Stimulated activated CD4-positive, alpha-beta T cell treated with anti-CD3 and anti-CD28 coated beads, Interleukin-4, amount 100 ng/mL, for 24 hours (primary cell): Measurements from ENCODE around the gene AP2B1.
A peak's percentile ranks its signal among the peaks of the same experiment; 100 is the strongest.
"Not testable (repeated sequence)": the region's sequence is repeated elsewhere in the genome, so short reads cannot be mapped to it uniquely, and the experiment has no call there.

ENCODE experiments used
- DNase-seq: peaks from one replicate; pipeline ENCODE4 v3.0.0-alpha.2; 2020

The AP2B1 gene

DNA sequence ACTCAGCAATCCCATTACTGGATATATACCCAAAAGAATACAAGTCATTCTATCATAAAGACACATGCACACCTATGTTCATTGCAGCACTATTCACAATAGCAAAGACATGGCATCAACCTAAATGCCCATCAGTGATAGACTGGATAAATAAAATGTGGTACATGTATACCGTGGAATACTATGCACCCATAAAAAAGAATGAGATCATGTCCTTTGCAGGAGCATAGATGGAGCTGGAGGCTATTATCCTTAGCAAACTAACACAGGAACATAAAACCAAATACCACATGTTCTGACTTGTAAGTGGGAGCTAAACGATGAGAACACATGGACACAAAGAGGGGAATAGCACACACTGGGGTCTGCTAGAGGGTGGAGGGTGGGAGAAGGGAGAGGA is 116.2 kb downstream of the AP2B1 start:
- DNase-seq = not testable (repeated sequence)

GRCh38 chr17:35705230-35705629 is 118.1 kb downstream of the AP2B1 start:
- DNase-seq = no peak

- no peak for DNase-seq
These were observed 118.6 kb downstream of the AP2B1 start for GRCh38 chr17:35705705-35706104.

GRCh38 chr17:35708149-35708548 is 121.0 kb downstream of the AP2B1 start:
- DNase-seq = no peak

GRCh38 chr17:35708951-35709350 is 121.8 kb downstream of the AP2B1 start:
- no peak for DNase-seq

- no peak for DNase-seq
These were observed 122.8 kb downstream of the AP2B1 start for GRCh38 chr17:35709874-35710273.

GRCh38 chr17:35710950-35711349 is 123.8 kb downstream of the AP2B1 start:
- no peak for DNase-seq

DNA sequence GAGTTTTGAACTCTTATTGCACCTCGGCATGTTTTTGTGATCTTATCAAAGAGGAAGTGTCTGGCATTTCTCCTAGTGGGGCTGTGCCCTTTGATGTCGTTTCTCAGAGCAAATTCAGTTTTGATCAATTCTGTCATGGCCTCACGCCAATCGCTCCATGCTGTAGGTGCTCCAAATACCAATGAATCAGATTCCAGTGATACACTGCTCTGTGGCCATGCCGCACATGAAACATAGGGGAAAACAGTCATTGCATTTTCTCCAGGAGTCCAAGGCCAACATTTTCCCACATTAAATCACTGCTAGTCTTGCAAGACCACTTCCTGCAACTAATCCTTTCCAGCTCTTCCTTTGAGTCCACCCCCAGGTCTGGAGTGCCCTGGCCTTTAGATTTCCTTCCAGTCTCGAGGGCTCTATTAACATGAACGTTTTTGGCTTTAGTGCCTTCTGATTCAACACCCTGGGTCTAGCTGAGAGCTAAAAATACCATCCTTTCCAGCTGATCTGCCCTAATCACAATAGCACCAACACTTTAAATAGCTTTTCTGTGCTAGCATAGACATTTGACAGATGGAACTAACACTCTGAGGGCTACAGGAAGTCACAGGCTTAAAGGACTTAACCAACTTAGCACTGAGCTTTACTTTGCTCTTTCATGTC is 126.1 kb downstream of the AP2B1 start:
- no peak for DNase-seq

DNA sequence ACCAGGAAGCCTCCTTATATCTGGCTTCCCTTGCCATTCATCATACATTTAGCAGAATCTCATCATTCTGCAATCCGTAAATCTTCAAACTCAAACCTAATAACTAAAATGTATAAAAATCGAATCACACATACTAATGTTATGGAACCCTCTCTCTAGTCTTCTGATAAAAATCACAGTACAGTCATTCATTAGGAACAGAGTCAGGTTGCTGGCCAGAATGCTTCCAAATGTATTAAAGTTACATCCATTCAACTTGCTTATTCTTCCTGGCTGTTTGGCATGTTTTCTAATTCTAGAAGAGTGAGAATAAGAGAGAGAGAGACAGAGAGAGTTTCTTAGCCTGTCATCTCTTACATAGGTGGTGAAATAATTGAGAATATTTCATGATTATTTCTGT is 127.9 kb downstream of the AP2B1 start:
- DNase-seq = no peak

GRCh38 chr17:35715416-35715815 is 128.3 kb downstream of the AP2B1 start:
- DNase-seq = no peak

- DNase-seq = no peak
These were observed 129.1 kb downstream of the AP2B1 start for GRCh38 chr17:35716173-35716572.

DNA sequence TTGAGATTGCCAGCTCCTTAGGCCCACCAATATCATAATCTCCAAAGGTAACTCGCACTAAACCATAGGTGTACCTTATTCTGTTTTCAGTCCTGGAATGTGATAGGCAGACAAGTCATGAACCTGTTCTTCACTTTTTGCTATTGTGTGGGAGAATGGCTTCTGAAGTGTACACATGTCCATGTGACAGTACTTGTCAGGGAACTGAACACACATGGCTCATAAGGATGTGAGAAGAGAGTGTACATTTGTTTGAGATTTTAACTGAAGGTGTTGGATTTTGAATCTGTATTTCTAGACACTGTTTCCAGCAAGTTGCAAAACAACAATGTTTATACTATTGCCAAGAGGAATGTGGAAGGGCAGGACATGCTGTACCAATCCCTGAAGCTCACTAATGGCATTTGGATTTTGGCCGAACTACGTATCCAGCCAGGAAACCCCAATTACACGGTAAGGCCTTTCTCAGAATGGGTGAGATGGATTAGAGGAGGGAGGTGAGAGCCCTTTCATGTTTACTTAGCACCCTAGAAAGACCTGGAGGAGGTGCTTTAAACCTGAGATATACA is 129.9 kb downstream of the AP2B1 start:
- no peak for DNase-seq

- no peak for DNase-seq
These were observed 130.4 kb downstream of the AP2B1 start for GRCh38 chr17:35717475-35717874.

DNA sequence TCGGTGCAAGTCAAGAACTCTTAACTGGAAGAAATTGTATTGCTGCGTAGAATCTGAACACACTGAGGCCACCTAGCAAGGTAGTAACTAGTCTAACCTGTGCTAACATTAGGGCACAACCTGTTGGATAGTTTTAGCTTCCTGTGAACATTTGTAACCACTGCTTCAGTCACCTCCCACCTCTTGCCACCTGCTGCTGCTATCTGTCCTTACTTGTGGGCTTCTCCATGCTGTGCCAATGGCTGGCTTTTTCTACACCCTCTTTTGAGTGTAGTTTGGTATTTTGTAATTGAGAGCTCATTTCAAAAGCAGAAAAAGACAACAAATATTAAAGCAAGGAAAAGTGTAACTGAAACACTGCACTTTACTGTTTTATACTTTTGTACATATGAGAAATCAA is 136.6 kb downstream of the AP2B1 start:
- DNase-seq = no peak

DNA sequence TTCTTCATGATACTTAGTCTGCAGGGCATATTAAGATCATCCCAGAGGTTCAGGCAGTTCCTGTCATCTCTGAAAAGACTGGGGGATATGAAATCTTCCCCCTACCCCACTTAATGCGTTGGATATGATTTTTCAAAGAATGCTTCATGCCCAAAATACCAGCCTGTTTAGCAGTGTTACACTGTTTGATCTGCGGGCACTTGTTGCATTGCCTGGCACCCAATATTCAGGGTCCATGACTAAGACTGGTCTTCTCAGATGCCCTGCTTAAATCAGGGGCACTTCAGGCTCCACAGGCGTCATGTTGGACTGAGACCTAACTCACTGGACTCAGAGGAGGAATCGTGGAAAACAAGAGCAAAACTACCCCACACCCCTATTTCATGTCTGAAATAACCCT is 137.9 kb downstream of the AP2B1 start:
- DNase-seq = no peak

DNA sequence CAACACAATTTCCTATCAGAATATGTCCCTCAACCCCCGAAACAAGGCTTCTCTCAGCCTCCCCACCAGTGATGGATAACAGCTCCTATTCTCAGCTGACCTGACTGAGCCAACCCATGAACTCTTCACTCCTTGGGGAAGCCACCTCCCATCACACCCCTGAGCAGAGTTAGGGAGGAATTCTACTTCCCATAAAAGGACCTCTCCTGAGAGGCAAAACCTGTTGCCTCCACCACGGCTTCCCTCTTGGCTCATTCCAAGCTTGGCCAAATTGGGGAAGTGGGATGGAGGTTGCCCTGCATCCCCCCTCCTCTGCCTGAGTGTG is 138.6 kb downstream of the AP2B1 start:
- no peak for DNase-seq

GRCh38 chr17:35726127-35726952 is 139.2 kb downstream of the AP2B1 start:
- no peak for DNase-seq

DNA sequence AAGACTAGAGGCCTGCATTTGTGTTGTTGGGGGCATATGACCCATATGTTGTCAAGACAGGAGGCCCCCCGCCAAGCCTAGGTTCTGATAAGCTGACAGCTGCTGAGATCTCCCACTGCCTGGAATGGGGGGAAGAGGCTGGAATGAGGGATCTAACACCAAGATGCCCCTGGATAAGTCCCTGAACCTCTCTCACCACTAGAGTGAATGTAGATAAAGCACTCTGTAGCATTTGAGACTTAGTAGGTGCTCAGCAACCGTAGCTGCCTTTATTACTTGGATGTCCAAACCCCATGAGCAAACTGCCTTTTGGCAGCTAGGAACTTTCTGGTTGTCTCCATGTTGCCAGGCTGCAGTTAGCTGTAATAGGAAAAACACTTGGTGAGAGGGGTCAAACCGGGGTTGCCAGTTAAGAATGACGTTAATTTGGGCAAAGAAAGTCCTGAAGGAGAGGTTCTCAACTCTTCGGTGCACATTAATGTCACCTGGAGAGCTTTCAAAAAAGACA is 139.9 kb downstream of the AP2B1 start:
- DNase-seq = no peak

GRCh38 chr17:35727635-35728034 is 140.5 kb downstream of the AP2B1 start:
- no peak for DNase-seq

- no peak for DNase-seq
These were observed 141.4 kb downstream of the AP2B1 start for GRCh38 chr17:35728551-35728950.

DNA sequence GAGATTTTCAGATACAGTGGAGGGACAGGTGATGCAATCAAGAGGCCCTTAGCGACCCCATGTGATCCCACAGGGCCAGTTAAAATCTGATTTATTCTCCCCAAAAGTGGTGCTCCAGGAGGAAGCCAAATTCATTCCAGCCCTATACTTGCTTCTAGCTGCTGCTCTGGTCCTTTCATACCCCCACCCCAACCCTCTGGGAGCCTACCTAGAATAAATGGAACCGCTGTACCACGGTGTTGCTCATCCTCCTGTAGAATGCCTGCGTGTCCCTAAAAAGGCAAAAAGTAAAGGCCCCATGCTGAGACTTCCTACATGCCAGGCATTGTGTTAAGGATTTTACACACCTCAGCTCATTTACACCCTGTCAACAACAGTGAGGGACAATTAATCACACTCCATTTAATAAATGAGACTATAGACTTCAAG is 142.3 kb downstream of the AP2B1 start:
- DNase-seq = no peak

DNA sequence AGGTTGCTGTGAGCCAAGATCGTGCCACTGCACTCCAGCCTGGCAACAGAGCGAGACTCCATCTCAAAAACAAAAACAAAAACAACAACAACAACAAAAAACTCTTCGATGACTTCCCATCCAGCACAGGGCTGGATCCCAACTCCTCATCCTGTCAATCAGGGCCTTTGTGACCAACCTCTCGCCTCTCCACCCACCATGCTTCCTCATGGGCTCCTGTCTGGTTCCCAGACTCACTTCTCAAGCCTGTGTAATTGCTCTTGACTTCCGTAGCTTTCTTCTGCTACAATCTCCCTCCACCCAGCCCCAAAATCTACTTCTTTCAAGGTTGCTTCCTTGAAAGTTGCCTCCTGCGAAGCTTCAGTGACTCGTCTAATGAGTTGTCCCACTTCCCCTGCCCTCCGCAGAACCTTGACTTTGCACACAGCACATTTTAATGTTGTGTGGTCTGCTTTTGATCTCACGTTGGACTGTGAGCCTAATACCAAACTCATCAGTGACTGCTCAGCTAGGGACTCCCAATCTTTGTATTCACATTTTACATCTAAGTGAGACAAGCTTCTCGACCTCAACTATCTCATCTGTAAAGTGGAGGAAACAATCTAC is 143.4 kb downstream of the AP2B1 start:
- DNase-seq = no peak

- DNase-seq = peak; percentile 56
These were observed 144.3 kb downstream of the AP2B1 start, which contains the start of gene RASL10B for GRCh38 chr17:35731239-35731916. Gene RASL10B (plus strand): TSS chr17:35731639. CDS start chr17:35735185, 3,546 bp downstream.
